ENCODE measurements around the gene KCNJ9. TPM values are rescaled to one million over a fixed set of nuclear protein-coding genes. Genes with fewer than 3 reads are reported as not detected.

KCNJ9 gene
- total and polyA plus RNA-seq, 2 of the 13 experiments (the other 11 are each of a cell fraction or from before 2014, with no cell fraction given), result not detected

DNA sequence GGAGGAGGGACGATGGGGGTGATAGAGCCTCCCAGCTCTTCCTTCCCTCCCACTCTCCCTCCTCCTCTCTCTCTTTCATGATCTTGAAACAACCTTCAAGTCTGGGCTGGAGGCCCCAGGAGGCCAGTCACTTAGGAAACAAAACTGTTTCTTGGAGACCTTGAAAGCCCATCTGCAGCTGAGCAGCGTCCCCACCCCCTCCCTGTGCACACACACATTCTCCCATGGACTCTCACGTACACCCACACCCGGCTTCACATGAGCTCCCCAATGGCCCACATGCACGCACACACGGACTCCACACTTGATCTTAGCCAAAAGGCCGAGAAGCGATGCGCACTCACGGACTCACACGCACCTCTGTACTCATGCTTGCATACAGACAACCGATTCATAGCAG lies 31.0 kb downstream of the KCNJ9 start:
- Histone ChIP-seq H3K27ac (ENCODE audit: extremely low read length, insufficient read depth, low read length) (no peak overlapping the region), H2AFZ (ENCODE audit: low read length) (no peak overlapping the region), H3K4me3 (replicated peaks in 1 of 3; ENCODE audit: insufficient read depth in 1 of 3, low read depth in 2 of 3, low read length in 3 of 3) (no peak overlapping the region), H3K79me2 (ENCODE audit: insufficient read depth, low read length) (no peaks in the 10 kb centered on the region), H3K9ac (ENCODE audit: insufficient read depth, low read depth, low read length) (no peak overlapping the region), H3K4me2 (ENCODE audit: low read depth, low read length) (no peak overlapping the region), H3K9me3 (ENCODE audit: low read length) (no peaks in the 10 kb centered on the region), H3K36me3 (replicated peaks in 1 of 2; ENCODE audit: control insufficient read depth in 1 of 2, insufficient read depth in 2 of 2, low read length in 2 of 2) (no peaks in the 10 kb centered on the region; a peak in 1 of 5 replicates), H4K20me1 (ENCODE audit: insufficient read depth, low read length) (no peaks in the 10 kb centered on the region), H3K4me1 (ENCODE audit: insufficient read depth, low read length) (peaks cover 86% of the 10 kb centered on the region), H3K27me3 (ENCODE audit: control insufficient read depth in 1 of 2, insufficient read depth in 2 of 2, low read length in 2 of 2) (no peaks in the 10 kb centered on the region; a peak in 1 of 5 replicates)
- intact Hi-C loops (cut with micrococcal nuclease; ENCODE audit: unreplicated experiment), result no loop called here
- BruUV-seq (replicated peaks), result no TSS peak
- FAIRE-seq (peak; percentile 87), DNase-seq (ENCODE audit: low spot score) (no peak), ATAC-seq (no peak)
- in situ Hi-C loops (cut with HindIII; ENCODE audit: extremely low pct_ligation_motif_present, low pct_unique_long_range_greater_than_20kb), result no loop called here
- 69% methylated on average over 12 of the region's 12 CpGs for WGBS (ENCODE audit: low lambda C conversion rate)
- ChIA-PET POLR2A (no interaction called here), CTCF (ENCODE audit: low intra/inter-chr PET ratio, low total read pairs) (no interaction called here)
- no peak for TF ChIP-seq SIN3B (IDR thresholded peaks at IDR 0.05; ENCODE audit: low read length)
- TF ChIP-seq FOXP1 (IDR thresholded peaks at IDR 0.05), result no peak
- no peak for TF ChIP-seq FOXP1 (CRISPR knock-in tag; IDR thresholded peaks at IDR 0.05)
- TF ChIP-seq KIAA2018 (CRISPR knock-in tag; IDR thresholded peaks at IDR 0.05; ENCODE audit: borderline replicate concordance), result no peak
- TF ChIP-seq ZZZ3 (CRISPR knock-in tag; IDR thresholded peaks at IDR 0.05; ENCODE audit: borderline replicate concordance), result no peak
- no peak for TF ChIP-seq NFAT5 (CRISPR knock-in tag; IDR thresholded peaks at IDR 0.05)
- TF ChIP-seq, protein P1, sequence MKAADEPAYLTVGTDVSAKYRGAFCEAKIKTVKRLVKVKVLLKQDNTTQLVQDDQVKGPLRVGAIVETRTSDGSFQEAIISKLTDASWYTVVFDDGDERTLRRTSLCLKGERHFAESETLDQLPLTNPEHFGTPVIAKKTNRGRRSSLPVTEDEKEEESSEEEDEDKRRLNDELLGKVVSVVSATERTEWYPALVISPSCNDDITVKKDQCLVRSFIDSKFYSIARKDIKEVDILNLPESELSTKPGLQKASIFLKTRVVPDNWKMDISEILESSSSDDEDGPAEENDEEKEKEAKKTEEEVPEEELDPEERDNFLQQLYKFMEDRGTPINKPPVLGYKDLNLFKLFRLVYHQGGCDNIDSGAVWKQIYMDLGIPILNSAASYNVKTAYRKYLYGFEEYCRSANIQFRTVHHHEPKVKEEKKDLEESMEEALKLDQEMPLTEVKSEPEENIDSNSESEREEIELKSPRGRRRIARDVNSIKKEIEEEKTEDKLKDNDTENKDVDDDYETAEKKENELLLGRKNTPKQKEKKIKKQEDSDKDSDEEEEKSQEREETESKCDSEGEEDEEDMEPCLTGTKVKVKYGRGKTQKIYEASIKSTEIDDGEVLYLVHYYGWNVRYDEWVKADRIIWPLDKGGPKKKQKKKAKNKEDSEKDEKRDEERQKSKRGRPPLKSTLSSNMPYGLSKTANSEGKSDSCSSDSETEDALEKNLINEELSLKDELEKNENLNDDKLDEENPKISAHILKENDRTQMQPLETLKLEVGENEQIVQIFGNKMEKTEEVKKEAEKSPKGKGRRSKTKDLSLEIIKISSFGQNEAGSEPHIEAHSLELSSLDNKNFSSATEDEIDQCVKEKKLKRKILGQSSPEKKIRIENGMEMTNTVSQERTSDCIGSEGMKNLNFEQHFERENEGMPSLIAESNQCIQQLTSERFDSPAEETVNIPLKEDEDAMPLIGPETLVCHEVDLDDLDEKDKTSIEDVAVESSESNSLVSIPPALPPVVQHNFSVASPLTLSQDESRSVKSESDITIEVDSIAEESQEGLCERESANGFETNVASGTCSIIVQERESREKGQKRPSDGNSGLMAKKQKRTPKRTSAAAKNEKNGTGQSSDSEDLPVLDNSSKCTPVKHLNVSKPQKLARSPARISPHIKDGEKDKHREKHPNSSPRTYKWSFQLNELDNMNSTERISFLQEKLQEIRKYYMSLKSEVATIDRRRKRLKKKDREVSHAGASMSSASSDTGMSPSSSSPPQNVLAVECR (CRISPR knock-in tag; IDR thresholded peaks at IDR 0.05; ENCODE audit: borderline replicate concordance), result no peak
